Calu3 (cell line): ENCODE measurements around the gene ADCYAP1R1. TPM values are rescaled to one million over a fixed set of nuclear protein-coding genes. Genes with fewer than 3 reads are reported as not detected.

Experiments
- BruUV-seq: library from RNA; stranded (reverse); fragments of 400-500 nt; replicated peaks from 2 replicates; lab custom pipeline; 2021; lab: Mats Ljungman, UMichigan
- CTCF ChIA-PET: fragments of 300-600 bp; sonication (Branson Sonifier 250); formaldehyde crosslinking; loops from one replicate; lab custom pipeline; 2022; ENCODE audit warnings: antibody characterized with exemption; lab: Charles Lee
- DNase-seq: peaks from one replicate; pipeline ENCODE4 v3.0.0; 2022
- H3K27ac Mint-ChIP-seq: one replicate; pipeline ENCODE4 v1.8.0; 2022; ENCODE audit warnings: mixed read lengths; ENCODE audit not compliant: unreplicated experiment
- H3K27me3 Mint-ChIP-seq: one replicate; pipeline ENCODE4 v1.8.0; 2022; ENCODE audit warnings: mixed read lengths; ENCODE audit not compliant: unreplicated experiment
- H3K36me3 Mint-ChIP-seq: one replicate; pipeline ENCODE4 v1.8.0; 2022; ENCODE audit warnings: mild to moderate bottlenecking, moderate library complexity, mixed read lengths; ENCODE audit not compliant: insufficient read depth, unreplicated experiment
- H3K4me1 Mint-ChIP-seq: one replicate; pipeline ENCODE4 v1.8.0; 2022; ENCODE audit warnings: mild to moderate bottlenecking, low read depth, mixed read lengths; ENCODE audit not compliant: unreplicated experiment
- H3K4me3 Mint-ChIP-seq: one replicate; pipeline ENCODE4 v1.8.0; 2022; ENCODE audit warnings: mild to moderate bottlenecking, low read depth, moderate library complexity, mixed read lengths; ENCODE audit not compliant: unreplicated experiment
- H3K9me3 Mint-ChIP-seq: one replicate; pipeline ENCODE4 v1.8.0; 2022; ENCODE audit warnings: low read depth, mixed read lengths; ENCODE audit not compliant: unreplicated experiment
- CTCF ChIP-seq: fragments of 200-600 bp; IDR thresholded peaks from one replicate; pipeline ENCODE4 v1.8.0; 2022; ENCODE audit warnings: antibody characterized with exemption; ENCODE audit not compliant: unreplicated experiment
- intact Hi-C: fragments of 100-400 bp; cut with micrococcal nuclease; formaldehyde crosslinking; loops from one replicate; pipeline ENCODE4 v1.10.0; 2022; ENCODE audit not compliant: unreplicated experiment
- total RNA-seq: library from RNA; stranded (reverse); gene quantifications from 2 replicates; pipeline ENCODE4 v1.2.3, GENCODE V29; 2022

The ADCYAP1R1 gene
- total RNA-seq, 1 experiment from 2014 or later = not detected

GRCh38 chr7:31108097-31108657 lies 56.1 kb downstream of the ADCYAP1R1 start:
- H3K4me1 Mint-ChIP-seq = no peaks in the 10 kb centered on the region
- no peaks in the 10 kb centered on the region for H3K27me3 Mint-ChIP-seq
- no peak for DNase-seq
- intact Hi-C loops = no loop called here
- no peak overlapping the region for H3K4me3 Mint-ChIP-seq
- H3K9me3 Mint-ChIP-seq = no peaks in the 10 kb centered on the region
- no peak for TF ChIP-seq CTCF
- no TSS peak for BruUV-seq
- no peaks in the 10 kb centered on the region for H3K36me3 Mint-ChIP-seq
- CTCF ChIA-PET = no interaction called here
- H3K27ac Mint-ChIP-seq = no peak overlapping the region

- Mint-ChIP-seq H3K36me3 (no peaks in the 10 kb centered on the region), H3K4me3 (no peak overlapping the region), H3K4me1 (no peaks in the 10 kb centered on the region), H3K27ac (no peak overlapping the region), H3K27me3 (no peaks in the 10 kb centered on the region), H3K9me3 (no peaks in the 10 kb centered on the region)
- no peak for DNase-seq
- TF ChIP-seq CTCF = no peak
- intact Hi-C loops = no loop called here
- BruUV-seq = no TSS peak
- CTCF ChIA-PET = interaction anchor here (1.0 to 1.2 kb wide), 2 partner anchors 13 to 126 kb away, joined by 3 read pairs; no protein-coding TSS in a partner anchor
Observed at GRCh38 chr7:31109751-31110150, 57.6 kb downstream of the ADCYAP1R1 start.

- H3K27me3 Mint-ChIP-seq = no peaks in the 10 kb centered on the region
- H3K4me1 Mint-ChIP-seq = no peaks in the 10 kb centered on the region
- intact Hi-C loops = no loop called here
- BruUV-seq = no TSS peak
- H3K4me3 Mint-ChIP-seq = no peak overlapping the region
- TF ChIP-seq CTCF = no peak
- H3K36me3 Mint-ChIP-seq = no peaks in the 10 kb centered on the region
- CTCF ChIA-PET = interaction anchor here (1.0 kb wide), 1 partner anchor 127 kb away, joined by 3 read pairs; no protein-coding TSS in a partner anchor
- no peak for DNase-seq
- H3K9me3 Mint-ChIP-seq = no peaks in the 10 kb centered on the region
- H3K27ac Mint-ChIP-seq = no peak overlapping the region
Observed at GRCh38 chr7:31110331-31111108, 58.4 kb downstream of the ADCYAP1R1 start.

GRCh38 chr7:31111109-31111451 lies 59.0 kb downstream of the ADCYAP1R1 start:
- DNase-seq = no peak
- no peak overlapping the region for H3K27ac Mint-ChIP-seq
- no peaks in the 10 kb centered on the region for H3K4me1 Mint-ChIP-seq
- no TSS peak for BruUV-seq
- CTCF ChIA-PET = no interaction called here
- no peaks in the 10 kb centered on the region for H3K9me3 Mint-ChIP-seq
- H3K27me3 Mint-ChIP-seq = no peaks in the 10 kb centered on the region
- no peaks in the 10 kb centered on the region for H3K36me3 Mint-ChIP-seq
- no peak overlapping the region for H3K4me3 Mint-ChIP-seq
- TF ChIP-seq CTCF = no peak
- intact Hi-C loops = no loop called here
